ENCODE data around the gene SPON1. TPM values are rescaled to one million over a fixed set of nuclear protein-coding genes. Genes with fewer than 3 reads are reported as not detected.
"Not testable (repeated sequence)": the region's sequence is repeated elsewhere in the genome, so short reads cannot be mapped to it uniquely, and the experiment has no call there.

The SPON1 gene
- total and polyA plus RNA-seq, 11 donors = 1.6 to 20.0 (median 6.8) TPM

- H3K27ac ChIP-seq = no peak overlapping the region
- no peak for ATAC-seq
- H3K4me1 ChIP-seq = no peaks in the 10 kb centered on the region
- no peak for TF ChIP-seq POLR2A (IDR thresholded peaks at IDR 0.05)
- H3K36me3 ChIP-seq = no peaks in the 10 kb centered on the region
- intact Hi-C loops (cut with DNase I) = loop anchor here (2.0 to 10.0 kb wide), 7 partner anchors 95 to 377 kb away; no protein-coding TSS in a partner anchor
- H3K4me3 ChIP-seq = no peak overlapping the region
- no peak for DNase-seq
- 60 to 75% (median 71%) methylated on average over 2 of the region's 2 CpGs for whole genome bisulfite sequencing, 4 donors
- peaks cover 0 to 11% (median 0%) of the 10 kb centered on the region in 9 donors for H3K27me3 ChIP-seq
- H3K9me3 ChIP-seq = peaks cover 0 to 17% (median 11%) of the 10 kb centered on the region in 12 donors
Measured at GRCh38 chr11:14149683-14150082, 187.2 kb downstream of the SPON1 start.

GRCh38 chr11:14150878-14151277, 188.4 kb downstream of the SPON1 start:
- no peak overlapping the region for H3K4me3 ChIP-seq
- H3K36me3 ChIP-seq = no peaks in the 10 kb centered on the region
- no peak overlapping the region for H3K27ac ChIP-seq
- no peak for TF ChIP-seq POLR2A (IDR thresholded peaks at IDR 0.05)
- TF ChIP-seq, protein P1, sequence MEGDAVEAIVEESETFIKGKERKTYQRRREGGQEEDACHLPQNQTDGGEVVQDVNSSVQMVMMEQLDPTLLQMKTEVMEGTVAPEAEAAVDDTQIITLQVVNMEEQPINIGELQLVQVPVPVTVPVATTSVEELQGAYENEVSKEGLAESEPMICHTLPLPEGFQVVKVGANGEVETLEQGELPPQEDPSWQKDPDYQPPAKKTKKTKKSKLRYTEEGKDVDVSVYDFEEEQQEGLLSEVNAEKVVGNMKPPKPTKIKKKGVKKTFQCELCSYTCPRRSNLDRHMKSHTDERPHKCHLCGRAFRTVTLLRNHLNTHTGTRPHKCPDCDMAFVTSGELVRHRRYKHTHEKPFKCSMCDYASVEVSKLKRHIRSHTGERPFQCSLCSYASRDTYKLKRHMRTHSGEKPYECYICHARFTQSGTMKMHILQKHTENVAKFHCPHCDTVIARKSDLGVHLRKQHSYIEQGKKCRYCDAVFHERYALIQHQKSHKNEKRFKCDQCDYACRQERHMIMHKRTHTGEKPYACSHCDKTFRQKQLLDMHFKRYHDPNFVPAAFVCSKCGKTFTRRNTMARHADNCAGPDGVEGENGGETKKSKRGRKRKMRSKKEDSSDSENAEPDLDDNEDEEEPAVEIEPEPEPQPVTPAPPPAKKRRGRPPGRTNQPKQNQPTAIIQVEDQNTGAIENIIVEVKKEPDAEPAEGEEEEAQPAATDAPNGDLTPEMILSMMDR (IDR thresholded peaks at IDR 0.05) = no peak
- peaks cover 0 to 11% (median 0%) of the 10 kb centered on the region in 9 donors for H3K27me3 ChIP-seq
- H3K9me3 ChIP-seq = peaks cover 0 to 24% (median 17%) of the 10 kb centered on the region in 12 donors
- intact Hi-C loops (cut with DNase I) = loop anchor here in 3 of 10 donors (5.0 to 10.0 kb wide), 4 partner anchors 96 to 379 kb away; no protein-coding TSS in a partner anchor
- DNase-seq = no peak
- H3K4me1 ChIP-seq = no peaks in the 10 kb centered on the region
- no peak for ATAC-seq
- 87 to 92% (median 92%) methylated on average over 4 of the region's 4 CpGs for WGBS, 4 donors

DNA sequence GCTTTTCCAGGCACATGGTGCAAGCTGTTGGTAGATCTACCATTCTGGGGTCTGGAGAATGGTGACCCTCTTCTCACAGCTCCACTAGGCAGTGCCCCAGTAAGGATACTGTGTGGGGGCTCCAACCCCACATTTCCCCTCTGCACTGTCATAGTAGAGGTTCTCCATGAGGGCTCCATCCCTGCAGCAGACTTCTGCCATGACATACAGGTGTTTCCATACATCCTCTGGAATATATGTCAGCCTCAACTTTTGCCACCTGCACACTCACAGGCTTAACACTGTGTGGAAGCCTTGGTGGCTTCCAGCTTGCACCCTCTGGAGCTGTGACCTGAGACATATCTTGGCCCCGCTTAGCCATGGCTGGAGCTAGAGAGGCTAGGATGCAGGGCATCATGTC, 191.6 kb downstream of the SPON1 start:
- Histone ChIP-seq H3K27me3 (peaks cover 0 to 11% (median 0%) of the 10 kb centered on the region in 9 donors), H3K9me3 (peaks cover 0 to 45% (median 25%) of the 10 kb centered on the region in 12 donors)
- H3K36me3 ChIP-seq, DNase-seq, H3K4me3 ChIP-seq, ATAC-seq, H3K27ac ChIP-seq, H3K4me1 ChIP-seq: not testable (repeated sequence)
- 94 to 100% (median 100%) methylated on average over 1 of the region's 1 CpG; no CpG with 5 or more reads in 1 of the 4 donors for WGBS, 4 donors
- intact Hi-C loops (cut with DNase I) = loop anchor here in 3 of 10 donors (5.0 to 10.0 kb wide), 4 partner anchors 93 to 382 kb away; no protein-coding TSS in a partner anchor

GRCh38 chr11:14158393-14158792, 195.9 kb downstream of the SPON1 start:
- H3K27ac ChIP-seq = no peak overlapping the region
- TF ChIP-seq, protein P1 (IDR thresholded peaks at IDR 0.05) = no peak
- no peak for TF ChIP-seq POLR2A (IDR thresholded peaks at IDR 0.05)
- DNase-seq = no peak
- H3K36me3 ChIP-seq = no peaks in the 10 kb centered on the region
- no peak for ATAC-seq
- intact Hi-C loops (cut with DNase I) = loop anchor here in 1 of 10 donors (10.0 kb wide), 1 partner anchor 384 kb away; no protein-coding TSS in a partner anchor
- 88 to 91% (median 89%) methylated on average over 1 of the region's 1 CpG for WGBS, 4 donors
- peaks cover 0 to 46% (median 25%) of the 10 kb centered on the region in 12 donors for H3K9me3 ChIP-seq
- no peaks in the 10 kb centered on the region for H3K4me1 ChIP-seq
- H3K4me3 ChIP-seq = no peak overlapping the region
- no peaks in the 10 kb centered on the region for H3K27me3 ChIP-seq

GRCh38 chr11:14163576-14163975, 201.1 kb downstream of the SPON1 start:
- no peaks in the 10 kb centered on the region for H3K4me1 ChIP-seq
- H3K27ac ChIP-seq = no peak overlapping the region
- H3K4me3 ChIP-seq = no peak overlapping the region
- no peak for ATAC-seq
- WGBS, 4 donors = 86 to 94% (median 91%) methylated on average over 2 of the region's 2 CpGs
- H3K9me3 ChIP-seq = peaks cover 0 to 14% (median 0%) of the 10 kb centered on the region in 12 donors
- TF ChIP-seq POLR2A (IDR thresholded peaks at IDR 0.05) = no peak
- TF ChIP-seq, protein P1 (IDR thresholded peaks at IDR 0.05) = no peak
- intact Hi-C loops (cut with DNase I) = no loop called here
- DNase-seq = no peak
- no peaks in the 10 kb centered on the region for H3K27me3 ChIP-seq
- H3K36me3 ChIP-seq = no peaks in the 10 kb centered on the region

- H3K4me1 ChIP-seq; DNase-seq; H3K27me3 ChIP-seq; H3K36me3 ChIP-seq; H3K27ac ChIP-seq; H3K9me3 ChIP-seq; intact Hi-C loops (cut with DNase I); ATAC-seq; H3K4me3 ChIP-seq: not testable (repeated sequence)
- WGBS, 4 donors = 83 to 87% (median 86%) methylated on average over 7 of the region's 7 CpGs
Measured at GRCh38 chr11:14173679-14174078, 211.2 kb downstream of the SPON1 start.

Data from heart left ventricle (tissue), 16 donors.